HG03066 (cell line): ENCODE results near the gene NIBAN1.

Experiments used
- ATAC-seq: cut with Tn5 transposase; IDR thresholded peaks from one replicate; pipeline ENCODE4 v1.9.1; 2021; ENCODE audit warnings: low read depth; ENCODE audit not compliant: unreplicated experiment

The NIBAN1 gene

GRCh38 chr1:184947497-184948256, 26.6 kb downstream of the NIBAN1 start:
- no peak for ATAC-seq

DNA sequence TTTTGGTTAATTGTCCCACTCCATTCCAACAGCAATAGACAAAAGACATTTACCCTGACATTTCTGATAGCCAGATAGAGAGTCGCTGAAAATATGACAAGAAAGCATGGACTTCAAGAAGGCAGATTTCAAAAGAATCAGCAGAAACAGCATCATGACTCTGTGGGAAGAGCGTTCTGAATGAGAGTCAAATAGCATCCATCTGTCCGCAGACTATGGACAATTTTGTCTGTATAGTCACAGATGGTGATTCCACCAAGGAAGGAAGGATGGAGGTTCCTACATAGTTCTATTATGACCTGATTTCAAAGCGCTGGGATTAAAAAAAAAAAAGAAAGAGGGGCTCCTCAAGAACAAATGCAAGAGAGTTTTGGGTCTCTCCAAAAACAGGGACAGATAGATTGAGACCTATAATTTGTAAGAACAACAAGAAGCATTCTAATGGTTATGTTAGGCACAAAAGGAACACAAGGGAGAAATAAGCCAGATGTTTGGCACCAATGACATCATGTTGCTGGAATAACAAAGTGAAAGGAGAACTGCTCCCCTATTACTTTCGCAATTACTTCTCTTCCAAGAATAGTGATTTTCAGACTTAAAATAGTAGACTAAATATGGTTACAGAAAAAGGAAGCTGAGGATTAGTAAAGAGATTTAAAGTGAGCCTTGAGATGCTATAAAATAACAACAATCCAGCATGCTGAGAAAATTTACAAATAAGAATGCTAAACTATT, 28.5 kb downstream of the NIBAN1 start:
- no peak for ATAC-seq

DNA sequence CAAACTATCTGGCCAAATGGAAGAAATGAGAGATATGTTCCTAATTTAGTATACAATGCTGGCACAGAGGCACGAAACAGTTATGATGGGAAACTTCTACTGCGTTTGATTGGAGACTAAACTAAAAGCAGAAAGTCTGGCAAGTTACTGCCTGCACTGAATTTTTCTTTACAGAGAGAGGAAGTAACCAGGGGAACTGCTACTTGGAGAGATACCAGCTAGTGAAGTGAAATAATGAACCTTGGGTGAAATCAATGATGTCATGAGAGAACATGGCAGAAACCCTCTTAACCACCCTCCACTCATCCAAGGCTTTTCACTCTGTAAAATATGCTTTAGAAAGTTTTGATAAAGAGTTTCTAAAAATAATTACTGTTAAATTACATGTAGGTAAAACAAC, 29.3 kb downstream of the NIBAN1 start:
- peak; percentile 63 for ATAC-seq

DNA sequence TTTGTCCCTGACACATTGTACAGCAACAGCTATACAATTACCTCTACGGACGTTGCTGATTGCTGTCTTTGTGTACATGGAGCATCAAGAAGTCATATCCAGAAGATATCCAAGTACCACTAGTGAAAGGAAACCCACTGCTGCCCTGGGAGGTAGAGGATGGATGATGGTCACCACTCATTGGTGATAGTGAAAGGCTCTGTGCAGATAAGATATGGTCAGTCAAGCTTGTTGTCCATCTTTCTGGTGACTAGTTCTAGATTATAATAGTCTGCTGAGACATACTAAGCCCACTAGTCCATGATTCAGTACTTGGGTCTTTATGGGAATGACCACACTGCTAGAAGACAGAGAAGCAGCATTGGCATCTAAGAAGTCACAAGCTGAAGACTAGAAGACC, 30.3 kb downstream of the NIBAN1 start:
- ATAC-seq = no peak

DNA sequence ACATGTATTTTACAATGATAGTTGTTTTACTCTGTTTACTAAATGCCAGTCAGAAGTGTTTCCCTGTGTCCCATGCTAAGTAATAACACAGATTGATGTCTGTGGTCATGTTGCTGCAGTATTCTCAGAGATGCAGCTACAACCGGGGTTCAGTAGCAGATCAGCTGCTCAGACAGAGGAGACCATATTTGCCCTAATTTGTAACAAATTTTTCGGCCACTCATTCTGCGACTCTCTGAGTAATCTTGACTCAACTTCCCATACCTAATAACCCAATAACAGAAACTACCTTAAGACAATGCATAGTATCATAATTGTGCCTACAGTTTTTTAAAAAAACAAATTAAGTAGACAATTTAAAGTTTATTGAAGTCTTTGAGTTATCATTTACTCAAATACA, 32.6 kb downstream of the NIBAN1 start:
- ATAC-seq = no peak

DNA sequence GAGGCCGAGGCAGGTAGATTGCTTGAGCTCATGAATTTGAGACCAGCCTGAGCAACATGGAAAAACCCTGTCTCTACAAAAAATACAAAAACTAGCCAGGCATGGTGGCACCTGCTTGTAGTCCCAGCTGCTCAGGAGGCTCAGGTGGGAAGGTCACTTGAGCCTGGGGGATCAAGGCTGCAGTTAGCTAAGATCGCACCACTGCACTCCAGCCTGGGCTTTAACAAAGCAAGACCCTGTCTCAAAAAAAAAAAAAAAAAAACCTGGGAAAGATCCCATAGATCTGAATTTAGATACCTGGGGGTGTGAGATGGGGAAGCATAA, 32.9 kb downstream of the NIBAN1 start:
- ATAC-seq = no peak

- no peak for ATAC-seq
Observed at GRCh38 chr1:184940694-184941409, 33.5 kb downstream of the NIBAN1 start.

DNA sequence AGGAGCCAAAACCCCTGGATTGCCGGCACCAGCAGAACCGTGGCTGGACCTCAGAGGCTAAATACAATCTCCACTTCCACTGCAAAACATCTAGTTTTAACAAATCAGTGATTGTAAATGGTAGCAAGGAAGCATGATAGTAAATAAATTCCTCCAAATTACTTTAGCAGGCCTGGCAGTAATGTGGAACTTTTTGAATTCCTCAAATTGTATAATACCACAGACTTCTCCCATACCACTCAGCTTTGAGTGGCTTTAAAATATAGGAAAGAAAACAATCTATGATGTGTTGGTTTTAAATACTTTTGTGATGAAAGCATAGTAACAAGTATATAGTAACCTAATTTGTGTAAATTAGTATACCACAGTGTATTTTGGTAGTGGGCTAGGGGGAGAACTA, 34.1 kb downstream of the NIBAN1 start:
- ATAC-seq = no peak

GRCh38 chr1:184937729-184938128, 36.6 kb downstream of the NIBAN1 start:
- no peak for ATAC-seq

- ATAC-seq = no peak
Observed at GRCh38 chr1:184935920-184936798, 38.1 kb downstream of the NIBAN1 start.

DNA sequence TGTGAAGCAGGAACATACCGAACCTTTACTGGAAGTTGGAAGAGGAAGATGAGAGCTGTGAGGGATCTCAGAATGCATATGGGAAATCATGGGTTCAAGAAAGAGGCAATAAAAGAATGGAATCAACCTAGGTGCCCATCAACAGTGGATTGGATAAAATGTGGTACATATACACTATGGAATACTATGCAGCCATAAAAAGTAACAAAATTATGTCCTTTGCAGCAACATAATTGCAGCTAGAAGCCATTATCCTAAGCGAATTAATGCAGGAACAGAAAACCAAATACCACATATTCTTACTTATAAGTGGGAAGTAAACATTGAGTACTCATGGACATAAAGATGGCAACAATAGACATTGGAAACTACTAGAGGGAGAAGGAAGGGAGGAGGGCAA, 40.4 kb downstream of the NIBAN1 start:
- no peak for ATAC-seq

DNA sequence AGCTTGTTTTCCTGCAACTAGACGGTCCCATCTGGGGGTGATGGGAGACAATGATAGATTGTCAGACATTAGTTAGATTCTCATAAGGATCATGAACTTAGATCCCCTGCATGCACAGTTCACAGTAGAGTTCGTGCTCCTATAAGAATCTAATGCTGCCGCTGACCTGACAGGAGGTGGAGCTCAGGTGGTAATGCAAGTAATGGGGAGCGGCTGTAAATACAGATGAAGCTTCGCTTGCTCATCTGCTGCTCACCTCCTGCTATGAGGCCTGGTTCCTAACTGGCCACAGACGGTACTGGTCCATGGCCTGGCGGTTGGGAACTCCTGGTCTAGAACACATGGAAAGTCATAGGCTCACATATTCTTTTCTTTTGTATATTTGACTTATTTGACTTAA, 42.0 kb downstream of the NIBAN1 start:
- no peak for ATAC-seq

DNA sequence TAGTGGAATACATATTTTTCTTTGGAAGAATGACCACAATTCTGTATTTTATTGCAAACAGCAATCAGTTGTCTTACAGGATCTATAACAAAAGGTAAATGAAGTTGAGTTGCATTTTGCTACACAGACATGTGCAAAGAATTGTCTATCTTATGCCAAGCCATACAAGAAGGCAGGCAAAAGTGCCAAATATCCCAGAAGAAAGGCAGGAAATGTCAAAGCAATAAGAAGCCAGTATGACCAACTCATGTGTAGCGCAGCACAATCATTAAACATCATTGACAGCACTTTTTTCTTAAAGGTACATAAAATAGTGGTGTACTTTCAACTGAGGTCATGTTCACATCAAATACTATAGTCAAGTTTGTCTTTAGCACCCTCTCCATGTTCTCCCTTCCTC, 42.7 kb downstream of the NIBAN1 start:
- ATAC-seq = no peak

DNA sequence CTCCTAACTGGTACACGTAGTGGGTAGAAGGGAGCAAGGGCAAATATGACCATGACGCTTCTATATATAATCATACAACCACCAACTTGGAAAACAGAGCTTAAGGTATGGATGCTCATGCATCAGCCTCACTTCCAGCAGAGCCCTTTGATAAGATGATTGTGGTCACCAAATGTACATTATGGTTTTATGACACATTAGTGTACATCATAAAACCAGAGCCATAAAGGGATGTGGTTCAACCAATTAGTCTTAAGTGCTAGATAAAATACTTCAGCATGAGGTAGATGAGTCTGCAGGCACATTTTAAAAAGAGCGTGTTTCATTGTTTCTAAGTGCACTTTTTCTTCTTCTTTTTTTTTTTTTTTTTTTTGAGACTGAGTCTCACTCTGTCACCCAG, 43.7 kb downstream of the NIBAN1 start:
- no peak for ATAC-seq

DNA sequence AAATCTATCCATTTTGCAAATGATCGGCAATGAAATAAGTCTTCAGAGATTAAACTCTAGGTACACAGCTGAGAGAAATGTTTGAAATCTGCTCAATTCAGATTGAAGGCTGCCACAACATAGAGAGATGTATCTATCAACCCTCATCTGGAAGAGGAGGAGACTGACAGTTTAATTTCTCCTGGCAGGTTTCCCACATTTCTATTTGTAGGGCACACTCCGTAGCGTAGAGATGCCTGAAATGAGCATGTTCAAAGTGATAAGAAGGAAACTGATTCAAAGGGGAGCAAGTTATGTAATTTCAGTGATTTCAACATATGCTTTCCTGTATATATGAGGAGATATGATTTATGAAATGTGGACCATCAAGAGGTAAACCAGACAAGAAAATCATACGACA, 44.1 kb downstream of the NIBAN1 start:
- no peak for ATAC-seq

GRCh38 chr1:184929711-184930202, 44.6 kb downstream of the NIBAN1 start:
- no peak for ATAC-seq

DNA sequence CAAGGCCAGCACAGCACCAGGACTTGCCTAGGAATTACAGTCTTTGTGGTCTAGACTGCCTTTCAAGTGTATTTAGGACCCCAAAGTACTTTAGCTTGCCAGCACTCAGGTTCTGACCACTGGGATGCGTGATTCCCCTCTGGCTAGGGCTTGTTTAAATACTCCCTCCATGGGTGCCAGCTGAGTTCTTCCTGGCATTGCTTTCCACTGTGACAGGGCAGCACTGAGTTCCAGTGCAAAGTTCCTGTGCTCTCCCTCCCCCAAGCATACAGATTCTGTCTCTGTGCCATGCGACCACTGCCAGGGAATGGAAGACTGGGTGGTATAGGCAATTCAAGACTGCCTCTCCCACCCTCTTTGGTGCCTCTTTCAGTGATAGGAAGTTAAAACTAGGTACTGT, 45.9 kb downstream of the NIBAN1 start:
- ATAC-seq = no peak
